GM13976 (cell line): ENCODE results near the gene CNNM4.

Source experiments
- DNase-seq: peaks from one replicate; pipeline ENCODE4 v3.0.0; 2012; ENCODE audit warnings: low spot score
- in situ Hi-C: fragments of 300-500 bp; cut with MboI; formaldehyde crosslinking; loops from one replicate; pipeline ENCODE4 v1.12.0; 2022; ENCODE audit warnings: low sequenced_read_pairs, mixed read lengths, inconsistent platforms; ENCODE audit not compliant: unreplicated experiment
- TF ChIP-seq, protein P1 (sequence below): IDR thresholded peaks from 2 replicates; pipeline ENCODE4 v1.5.1; 2012; ENCODE audit warnings: borderline replicate concordance, mild to moderate bottlenecking; ENCODE audit not compliant: insufficient read depth; ENCODE audit errors: extremely low read depth, missing control alignments, control extremely low read depth

CNNM4 gene

DNA sequence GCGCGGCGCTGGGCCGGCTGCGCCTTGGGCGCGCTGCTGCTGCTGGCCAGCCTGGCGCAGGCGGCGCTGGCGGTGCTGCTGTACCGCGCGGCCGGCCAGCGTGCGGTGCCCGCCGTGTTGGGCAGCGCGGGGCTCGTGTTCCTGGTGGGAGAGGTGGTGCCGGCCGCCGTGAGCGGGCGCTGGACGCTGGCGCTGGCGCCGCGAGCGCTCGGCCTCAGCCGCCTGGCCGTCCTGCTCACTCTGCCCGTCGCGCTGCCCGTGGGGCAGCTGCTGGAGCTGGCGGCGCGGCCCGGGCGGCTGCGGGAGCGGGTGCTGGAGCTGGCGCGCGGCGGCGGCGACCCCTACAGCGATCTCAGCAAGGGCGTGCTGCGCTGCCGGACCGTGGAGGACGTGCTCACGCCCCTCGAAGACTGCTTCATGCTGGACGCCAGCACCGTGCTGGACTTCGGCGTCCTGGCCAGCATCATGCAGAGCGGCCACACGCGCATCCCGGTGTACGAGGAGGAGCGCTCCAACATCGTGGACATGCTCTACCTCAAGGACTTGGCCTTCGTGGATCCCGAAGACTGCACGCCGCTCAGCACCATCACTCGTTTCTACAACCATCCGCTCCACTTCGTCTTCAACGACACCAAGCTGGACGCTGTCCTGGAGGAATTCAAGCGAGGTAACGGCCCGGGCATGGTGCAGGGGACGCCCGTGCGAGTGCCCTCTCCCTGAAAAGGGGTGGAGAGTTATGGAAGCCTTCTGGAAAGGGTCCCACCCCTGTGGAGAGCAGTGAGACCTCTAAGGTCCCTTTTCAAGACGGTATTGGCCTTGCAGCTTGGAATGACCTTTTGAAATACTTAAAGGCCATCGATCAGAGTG is 56.4 kb downstream of the CNNM4 start:
- TF ChIP-seq, protein P1, sequence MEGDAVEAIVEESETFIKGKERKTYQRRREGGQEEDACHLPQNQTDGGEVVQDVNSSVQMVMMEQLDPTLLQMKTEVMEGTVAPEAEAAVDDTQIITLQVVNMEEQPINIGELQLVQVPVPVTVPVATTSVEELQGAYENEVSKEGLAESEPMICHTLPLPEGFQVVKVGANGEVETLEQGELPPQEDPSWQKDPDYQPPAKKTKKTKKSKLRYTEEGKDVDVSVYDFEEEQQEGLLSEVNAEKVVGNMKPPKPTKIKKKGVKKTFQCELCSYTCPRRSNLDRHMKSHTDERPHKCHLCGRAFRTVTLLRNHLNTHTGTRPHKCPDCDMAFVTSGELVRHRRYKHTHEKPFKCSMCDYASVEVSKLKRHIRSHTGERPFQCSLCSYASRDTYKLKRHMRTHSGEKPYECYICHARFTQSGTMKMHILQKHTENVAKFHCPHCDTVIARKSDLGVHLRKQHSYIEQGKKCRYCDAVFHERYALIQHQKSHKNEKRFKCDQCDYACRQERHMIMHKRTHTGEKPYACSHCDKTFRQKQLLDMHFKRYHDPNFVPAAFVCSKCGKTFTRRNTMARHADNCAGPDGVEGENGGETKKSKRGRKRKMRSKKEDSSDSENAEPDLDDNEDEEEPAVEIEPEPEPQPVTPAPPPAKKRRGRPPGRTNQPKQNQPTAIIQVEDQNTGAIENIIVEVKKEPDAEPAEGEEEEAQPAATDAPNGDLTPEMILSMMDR: no peak
- in situ Hi-C loops: no loop called here
- no peak for DNase-seq

DNA sequence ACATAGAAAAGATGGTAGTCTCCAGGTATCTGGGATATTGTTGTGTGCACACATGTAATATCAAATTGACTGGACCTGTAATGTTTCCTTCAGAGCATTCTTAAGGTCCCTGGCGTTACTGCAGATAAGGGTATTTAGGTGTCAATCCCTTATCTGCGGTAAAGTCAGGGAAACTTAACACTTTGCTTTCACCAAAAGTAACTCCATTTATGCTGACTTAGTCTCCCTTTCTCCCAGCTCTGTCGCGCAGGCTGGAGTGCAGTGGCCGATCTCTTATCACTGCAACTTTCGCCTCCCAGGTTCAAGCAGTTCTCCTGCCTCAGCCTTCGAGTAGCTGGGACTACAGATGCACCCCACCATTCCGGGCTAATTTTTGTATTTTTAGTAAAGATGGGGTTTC is 57.2 kb downstream of the CNNM4 start:
- DNase-seq: no peak
- in situ Hi-C loops: no loop called here
- TF ChIP-seq, protein P1: no peak

DNA sequence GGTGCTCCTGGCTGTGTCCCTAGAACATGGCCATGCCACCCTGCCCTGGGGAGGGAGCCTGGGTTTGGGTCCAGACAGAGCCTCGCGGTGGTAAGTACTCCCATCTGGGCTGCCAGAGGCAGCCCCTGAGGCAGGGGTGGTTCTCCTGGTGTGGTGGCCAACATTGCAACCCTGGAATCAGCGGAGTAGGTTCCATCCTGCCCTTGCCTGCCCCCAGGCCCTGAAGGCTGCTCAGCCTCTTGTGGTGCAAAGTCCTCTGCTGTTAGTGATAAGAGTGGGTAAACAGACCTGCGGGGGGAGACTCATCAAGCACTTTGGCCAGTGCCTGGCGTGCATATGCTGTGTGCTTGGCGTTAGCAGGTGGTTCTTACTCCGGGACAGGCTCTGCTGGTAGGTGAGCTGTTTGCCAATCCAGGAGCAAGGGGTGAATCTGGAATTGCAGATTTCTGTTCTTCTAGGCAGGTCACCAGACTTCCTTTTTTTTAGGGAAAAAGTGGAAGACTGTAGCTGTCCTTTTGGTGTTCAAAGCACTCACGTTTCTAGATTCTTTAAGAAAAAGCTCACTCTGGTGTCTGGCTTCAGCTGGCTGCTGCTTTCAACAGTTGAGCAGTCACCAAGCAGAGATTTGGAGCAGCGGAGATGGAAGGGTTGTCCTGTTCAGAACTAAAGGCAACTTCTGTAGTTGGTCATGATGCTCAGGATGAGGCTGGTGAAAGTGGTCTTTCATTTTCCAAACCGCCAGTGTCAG is 58.6 kb downstream of the CNNM4 start:
- in situ Hi-C loops: no loop called here
- TF ChIP-seq, protein P1: no peak
- DNase-seq: no peak

DNA sequence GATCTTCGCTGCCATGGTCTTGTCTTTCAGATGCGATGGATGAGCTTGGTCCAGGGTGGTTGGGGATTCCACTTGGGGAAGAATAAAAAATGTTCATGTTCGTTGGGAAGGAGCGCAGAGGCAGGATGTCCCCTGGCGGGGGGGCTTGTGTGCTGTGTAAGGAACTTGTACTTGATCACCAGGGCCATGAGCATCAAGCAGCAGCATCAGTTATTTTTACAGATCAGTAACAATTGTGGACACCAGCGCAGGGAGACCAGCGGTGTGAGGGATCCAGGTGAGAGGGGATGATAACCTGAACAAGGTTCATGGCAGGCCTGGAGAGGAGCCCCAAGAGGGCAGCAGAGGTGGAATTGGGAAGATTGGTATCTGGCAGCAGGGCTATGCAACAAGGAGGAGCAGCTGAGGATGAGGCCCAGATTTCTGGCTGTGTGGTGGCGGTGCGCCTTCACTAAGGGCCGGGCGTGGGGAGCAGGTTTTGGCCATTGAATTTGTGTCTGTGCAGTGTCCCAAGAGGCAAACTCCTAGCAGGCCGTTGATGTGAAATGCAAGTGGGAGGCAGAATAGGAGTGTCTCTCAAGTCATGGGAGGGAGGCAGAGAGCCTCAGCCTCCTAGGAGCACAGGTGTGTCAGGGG is 59.3 kb downstream of the CNNM4 start:
- in situ Hi-C loops: no loop called here
- TF ChIP-seq, protein P1: no peak
- no peak for DNase-seq

DNA sequence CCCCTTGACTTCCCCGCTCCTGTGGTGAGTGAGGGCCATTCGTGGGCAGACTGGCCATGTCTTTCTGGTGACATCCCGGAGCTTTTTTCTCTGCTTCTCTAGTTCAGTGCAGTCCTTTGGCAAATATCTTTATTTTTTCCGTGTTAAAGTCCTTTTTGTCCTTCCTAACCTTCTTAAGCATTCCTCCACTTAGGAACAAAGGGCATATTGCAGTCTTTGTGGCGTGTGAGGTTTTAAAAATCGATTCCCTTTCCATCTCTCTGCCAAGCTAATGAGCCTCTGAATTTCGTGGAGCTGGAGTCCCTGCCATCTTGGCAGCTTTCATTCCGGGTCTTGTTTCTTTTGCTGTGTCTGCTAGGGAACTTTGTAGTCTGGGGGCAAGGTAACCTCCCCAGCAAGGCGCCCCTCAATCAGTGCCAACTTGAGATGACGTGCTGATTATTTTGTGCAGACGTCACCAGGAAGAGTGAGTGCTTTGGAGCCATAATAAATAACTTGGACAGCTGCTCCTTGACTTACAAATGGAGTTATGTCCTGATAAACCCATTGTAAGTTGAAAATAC is 60.5 kb downstream of the CNNM4 start:
- in situ Hi-C loops: no loop called here
- no peak for DNase-seq
- TF ChIP-seq, protein P1: no peak

DNA sequence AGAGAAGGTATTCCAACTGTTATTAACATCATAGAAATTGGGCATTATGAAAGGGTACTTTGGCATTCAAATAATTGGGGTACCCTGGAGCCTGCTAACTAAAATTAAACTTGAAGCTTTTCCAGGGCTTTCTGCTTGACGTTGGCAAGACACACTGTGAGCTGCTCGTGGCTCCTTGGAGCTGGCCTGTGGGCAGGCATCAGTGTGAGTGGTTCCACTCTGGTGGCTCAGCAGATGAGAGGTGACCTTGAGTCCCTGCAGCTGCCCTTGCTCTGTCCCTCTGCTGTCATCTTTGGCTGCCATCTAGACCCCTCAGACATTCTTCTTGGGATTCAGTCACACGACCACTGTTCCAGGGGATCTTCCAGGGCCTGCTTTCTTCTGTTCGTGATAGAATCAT is 62.1 kb downstream of the CNNM4 start:
- TF ChIP-seq, protein P1: no peak
- in situ Hi-C loops: no loop called here
- DNase-seq: no peak
